HUES48 (cell line): ENCODE measurements around the gene ZNF582.
A peak's percentile ranks its signal among the peaks of the same experiment; 100 is the strongest.

Experiments
- H3K27ac ChIP-seq: one replicate; pipeline ENCODE4 v1.7.0; 2013; ENCODE audit warnings: low read depth, low read length, inconsistent platforms
- H3K27me3 ChIP-seq: 2 replicates; pipeline ENCODE4 v1.6.1; 2013; ENCODE audit warnings: mild to moderate bottlenecking, low read length; ENCODE audit not compliant: control insufficient read depth, insufficient read depth
- H3K36me3 ChIP-seq: 2 replicates; pipeline ENCODE4 v1.6.1; 2013; ENCODE audit warnings: low read length; ENCODE audit not compliant: control insufficient read depth, insufficient read depth
- H3K4me1 ChIP-seq: 2 replicates; pipeline ENCODE4 v1.6.1; 2013; ENCODE audit warnings: mild to moderate bottlenecking, low read length; ENCODE audit not compliant: control insufficient read depth, insufficient read depth
- H3K4me3 ChIP-seq: 2 replicates; pipeline ENCODE4 v1.5.1; 2013; ENCODE audit warnings: mild to moderate bottlenecking, low read depth, low read length
- H3K9ac ChIP-seq: 2 replicates; pipeline ENCODE4 v1.6.1; 2013; ENCODE audit warnings: mild to moderate bottlenecking, low read depth, low read length, moderate library complexity
- H3K9me3 ChIP-seq: 2 replicates; pipeline ENCODE4 v1.6.1; 2013; ENCODE audit warnings: low read length; ENCODE audit not compliant: control insufficient read depth, insufficient read depth

The ZNF582 gene

DNA sequence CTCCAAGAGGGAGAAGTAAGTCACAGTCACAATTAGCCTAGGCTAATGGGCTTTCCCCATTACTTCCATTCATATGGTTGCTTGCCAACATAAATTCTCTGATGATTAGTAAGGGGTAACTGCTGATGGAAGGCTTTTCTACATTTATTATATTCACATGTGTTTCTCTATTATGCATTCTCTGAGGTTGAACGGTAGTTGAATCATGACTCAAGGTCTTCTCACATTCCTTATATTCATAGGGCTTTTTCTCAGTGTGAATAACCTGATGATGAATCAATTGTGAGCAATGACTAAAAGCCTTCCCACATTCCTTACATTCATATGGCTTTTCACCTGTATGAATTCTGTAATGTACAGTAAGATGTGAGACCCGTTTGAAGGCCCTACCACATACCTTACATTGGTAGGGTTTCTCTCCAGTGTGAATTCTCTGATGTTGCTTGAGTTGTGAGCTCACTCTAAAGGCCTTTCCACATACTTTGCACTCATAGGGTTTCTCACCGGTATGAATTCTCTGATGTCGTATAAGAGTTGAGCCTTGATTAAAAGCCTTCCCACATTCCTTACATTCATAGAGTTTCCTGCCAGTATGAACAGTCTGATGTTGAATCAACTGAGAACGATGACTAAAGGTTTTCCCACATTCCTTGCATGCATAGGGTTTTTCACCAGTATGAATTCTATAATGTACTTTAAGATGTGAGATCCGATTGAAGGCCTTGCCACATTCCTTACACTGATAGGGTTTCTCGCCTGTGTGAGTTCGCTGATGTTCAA lies 9.3 kb downstream of the ZNF582 start:
- H3K27ac ChIP-seq, result no peak overlapping the region
- no peaks in the 10 kb centered on the region for H3K27me3 ChIP-seq
- 0 out of 2 replicates have a peak, but pooled peaks cover under 1% of the 10 kb centered on the region for H3K36me3 ChIP-seq
- peaks cover 41% of the 10 kb centered on the region for H3K9me3 ChIP-seq
- H3K9ac ChIP-seq, result no peak overlapping the region
- H3K4me3 ChIP-seq, result no peak overlapping the region
- no peaks in the 10 kb centered on the region for H3K4me1 ChIP-seq

GRCh38 chr19:56377105-56377924 lies 16.0 kb downstream of the ZNF582 start:
- H3K9me3 ChIP-seq, result peaks cover 52% of the 10 kb centered on the region
- H3K4me1 ChIP-seq, result no peaks in the 10 kb centered on the region
- peaks cover 67% of the 10 kb centered on the region for H3K36me3 ChIP-seq
- no peak overlapping the region for H3K9ac ChIP-seq
- H3K4me3 ChIP-seq, result no peak overlapping the region
- H3K27me3 ChIP-seq, result no peaks in the 10 kb centered on the region
- H3K27ac ChIP-seq, result no peak overlapping the region

GRCh38 chr19:56372281-56372680 lies 21.1 kb downstream of the ZNF582 start:
- H3K4me1 ChIP-seq, result peaks cover 5% of the 10 kb centered on the region; the same call in 1 of the 2 replicates
- peaks cover 32% of the 10 kb centered on the region for H3K9me3 ChIP-seq
- no peak overlapping the region for H3K4me3 ChIP-seq
- peaks cover 83% of the 10 kb centered on the region for H3K36me3 ChIP-seq
- no peaks in the 10 kb centered on the region for H3K27me3 ChIP-seq
- H3K27ac ChIP-seq, result no peak overlapping the region
- no peak overlapping the region for H3K9ac ChIP-seq

DNA sequence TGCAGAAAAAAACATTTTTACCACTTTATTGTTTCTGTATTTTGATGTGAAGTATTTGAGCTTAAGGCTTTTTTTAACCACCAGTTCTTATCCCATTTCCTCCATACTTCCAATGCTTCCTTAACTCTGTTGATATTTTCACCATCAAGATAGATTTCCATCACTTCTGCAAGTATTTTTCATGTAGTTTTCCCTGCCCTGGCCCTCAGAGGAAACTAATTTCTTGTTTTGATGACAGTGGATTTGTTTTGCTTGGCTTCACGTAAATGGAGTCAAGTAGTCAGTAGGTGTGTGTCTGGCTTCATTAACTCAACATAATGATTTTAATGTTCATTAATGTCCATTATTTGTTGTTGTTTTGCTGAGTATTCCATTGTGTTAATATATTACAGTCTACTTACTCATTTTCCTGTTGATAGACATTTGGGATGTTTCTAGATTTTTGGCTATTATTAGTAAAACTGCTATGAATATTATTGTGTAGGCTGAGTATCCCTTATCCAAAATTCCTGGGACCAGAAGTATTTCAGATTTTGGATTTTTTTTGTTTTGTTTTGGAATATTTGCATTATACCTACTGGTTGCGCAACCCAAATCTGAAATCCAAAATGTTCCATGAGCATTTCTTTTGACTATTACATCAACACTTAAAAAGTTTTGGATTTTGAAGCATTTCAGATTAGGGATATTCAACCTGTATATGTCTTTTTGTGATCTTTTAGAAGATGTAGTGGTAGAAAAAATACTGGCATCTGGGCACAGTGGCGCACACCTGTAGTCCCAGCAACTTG lies 23.3 kb downstream of the ZNF582 start:
- H3K9ac ChIP-seq, result no peak overlapping the region
- H3K36me3 ChIP-seq, result peaks cover 61% of the 10 kb centered on the region
- no peak overlapping the region for H3K27ac ChIP-seq
- no peak overlapping the region for H3K4me3 ChIP-seq
- H3K9me3 ChIP-seq, result peaks cover 11% of the 10 kb centered on the region; the same call in 1 of the 2 replicates
- peaks cover 5% of the 10 kb centered on the region; the same call in 1 of the 2 replicates for H3K4me1 ChIP-seq
- no peaks in the 10 kb centered on the region for H3K27me3 ChIP-seq

DNA sequence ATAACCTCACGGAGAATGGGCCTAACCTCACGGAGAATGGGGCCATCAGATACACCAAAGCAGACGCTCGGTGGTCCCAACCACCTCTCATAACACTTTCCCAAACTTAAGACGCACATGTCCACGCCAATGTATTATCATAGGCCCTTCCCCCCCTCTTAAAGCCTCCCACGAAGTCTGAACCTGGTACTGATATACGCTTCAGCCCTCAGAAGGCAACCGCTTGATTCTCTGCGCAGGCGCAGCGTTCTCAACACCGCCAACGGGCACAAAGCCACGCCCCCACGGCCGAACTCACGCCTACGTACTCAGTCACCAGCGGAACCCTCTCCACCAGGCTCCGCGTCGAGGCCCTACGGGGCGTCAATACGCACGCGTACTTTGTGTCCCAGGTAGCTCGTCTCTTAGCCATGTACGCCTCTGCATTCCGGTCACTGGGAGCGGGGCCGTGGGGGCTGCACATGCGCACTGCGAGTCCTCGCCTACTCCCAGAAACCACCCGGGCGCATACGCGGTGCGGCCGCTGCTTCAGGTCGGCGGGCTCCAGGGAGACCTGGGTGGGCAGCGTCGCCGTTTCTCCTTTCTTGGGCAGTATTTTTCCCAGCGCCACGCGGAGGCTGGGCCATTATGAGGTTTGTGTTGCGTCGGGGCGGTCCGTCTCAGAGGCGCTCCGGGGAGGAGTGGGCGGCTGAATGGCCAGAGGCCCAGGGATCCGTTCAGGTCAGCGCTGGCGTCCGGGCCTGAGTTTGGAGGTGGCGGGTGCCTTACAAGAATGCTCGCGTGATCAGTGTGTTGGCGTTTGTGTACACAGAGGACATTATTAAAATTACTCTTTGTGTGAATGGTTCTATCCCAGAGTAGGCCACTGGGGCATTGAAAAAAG lies 25.3 kb downstream of the ZNF582 start:
- Histone ChIP-seq H3K9me3 (peaks cover 11% of the 10 kb centered on the region; the same call in 1 of the 2 replicates), H3K27ac (peak overlapping the region; percentile 89), H3K9ac (peak overlapping the region; percentile 81), H3K27me3 (no peaks in the 10 kb centered on the region), H3K4me1 (peaks cover 5% of the 10 kb centered on the region; the same call in 1 of the 2 replicates), H3K4me3 (peak overlapping the region; percentile 88), H3K36me3 (peaks cover 41% of the 10 kb centered on the region)

GRCh38 chr19:56360841-56361240 lies 32.5 kb downstream of the ZNF582 start:
- Histone ChIP-seq H3K4me3 (no peak overlapping the region), H3K4me1 (no peaks in the 10 kb centered on the region), H3K36me3 (no peaks in the 10 kb centered on the region), H3K9ac (no peak overlapping the region), H3K27me3 (no peaks in the 10 kb centered on the region), H3K9me3 (peaks cover 20% of the 10 kb centered on the region; the same call in 1 of the 2 replicates), H3K27ac (no peak overlapping the region)

- H3K4me3 ChIP-seq, result no peak overlapping the region
- H3K4me1 ChIP-seq, result no peaks in the 10 kb centered on the region
- no peak overlapping the region for H3K9ac ChIP-seq
- H3K27me3 ChIP-seq, result no peaks in the 10 kb centered on the region
- peaks cover 6% of the 10 kb centered on the region; the same call in 1 of the 2 replicates for H3K9me3 ChIP-seq
- no peak overlapping the region for H3K27ac ChIP-seq
- no peaks in the 10 kb centered on the region for H3K36me3 ChIP-seq
Measured at GRCh38 chr19:56356944-56357343, 36.4 kb downstream of the ZNF582 start.

- peaks cover 4% of the 10 kb centered on the region; the same call in 1 of the 2 replicates for H3K4me1 ChIP-seq
- peaks cover 3% of the 10 kb centered on the region; the same call in 1 of the 2 replicates for H3K9me3 ChIP-seq
Measured at GRCh38 chr19:56355517-56355916, 37.8 kb downstream of the ZNF582 start.

GRCh38 chr19:56351208-56351607 lies 42.1 kb downstream of the ZNF582 start:
- Histone ChIP-seq H3K4me1 (peaks cover 11% of the 10 kb centered on the region), H3K27ac (no peak overlapping the region), H3K9ac (no peak overlapping the region), H3K27me3 (no peaks in the 10 kb centered on the region), H3K36me3 (no peaks in the 10 kb centered on the region), H3K9me3 (no peaks in the 10 kb centered on the region), H3K4me3 (no peak overlapping the region)

More at GRCh38 chr19:56355517-56355916, 37.8 kb downstream of the ZNF582 start:
- Histone ChIP-seq H3K9ac (no peak overlapping the region), H3K27me3 (no peaks in the 10 kb centered on the region), H3K4me3 (no peak overlapping the region), H3K36me3 (no peaks in the 10 kb centered on the region), H3K27ac (no peak overlapping the region)
